HepG2 (cell line): ENCODE results near the gene FANCG. TPM values are rescaled to one million over a fixed set of nuclear protein-coding genes. Genes with fewer than 3 reads are reported as not detected.

Experiments
- CAMTA2 ChIP-seq: sonication (generic); formaldehyde crosslinking; IDR thresholded peaks from 2 replicates; pipeline ENCODE4 v1.4.0; 2020; ENCODE audit warnings: mild to moderate bottlenecking, missing genetic modification reagents, borderline replicate concordance
- CCDC6 ChIP-seq: sonication (generic); formaldehyde crosslinking; IDR thresholded peaks from 2 replicates; pipeline ENCODE4 v1.8.1; 2022; ENCODE audit warnings: mild to moderate bottlenecking, missing genetic modification reagents, moderate library complexity
- FOXA1 ChIP-seq, 2 experiments: fragments of 450-650 bp in 1 of 2; sonication (generic) in 1 of 2; formaldehyde crosslinking in 1 of 2; IDR thresholded peaks; 2 replicates each; pipeline versions ENCODE4 v1.4.0 to v1.6.1; 2016 to 2020; ENCODE audit warnings: missing genetic modification reagents in 1 of 2
- FOXC1 ChIP-seq: sonication (generic); formaldehyde crosslinking; IDR thresholded peaks from 2 replicates; pipeline ENCODE4 v1.8.0; 2022; ENCODE audit warnings: mild to moderate bottlenecking, missing genetic modification reagents, borderline replicate concordance
- HOXA5 ChIP-seq: sonication (generic); formaldehyde crosslinking; IDR thresholded peaks from 2 replicates; pipeline ENCODE4 v1.4.0; 2020; ENCODE audit warnings: missing genetic modification reagents
- JUN ChIP-seq: sonication (generic); formaldehyde crosslinking; IDR thresholded peaks from 2 replicates; pipeline ENCODE4 v1.4.0; 2020; ENCODE audit warnings: mild to moderate bottlenecking, missing genetic modification reagents
- NR1H2 ChIP-seq: sonication (generic); formaldehyde crosslinking; IDR thresholded peaks from 2 replicates; pipeline ENCODE4 v1.8.1; 2022; ENCODE audit warnings: low read depth, missing genetic modification reagents, borderline replicate concordance
- NR2F6 ChIP-seq, 2 experiments: IDR thresholded peaks; 2 replicates each; pipeline ENCODE4 v1.6.1; 2016; ENCODE audit warnings: antibody characterized with exemption in 1 of 2, mild to moderate bottlenecking in 1 of 2
- SMAD3 ChIP-seq: sonication (generic); formaldehyde crosslinking; IDR thresholded peaks from 2 replicates; pipeline ENCODE4 v1.4.0; 2020; ENCODE audit warnings: missing genetic modification reagents
- ZNF136 ChIP-seq: sonication (generic); formaldehyde crosslinking; IDR thresholded peaks from 2 replicates; pipeline ENCODE4 v1.8.1; 2022; ENCODE audit warnings: low read depth, mild to moderate bottlenecking, moderate library complexity, missing genetic modification reagents
- ZNF17 ChIP-seq: sonication (generic); formaldehyde crosslinking; IDR thresholded peaks from 2 replicates; pipeline ENCODE4 v1.5.0; 2020; ENCODE audit warnings: mild to moderate bottlenecking, missing genetic modification reagents
- ZNF296 ChIP-seq: sonication (generic); formaldehyde crosslinking; conservative IDR thresholded peaks from 2 replicates; pipeline ENCODE4 v1.5.0; 2020; ENCODE audit warnings: mild to moderate bottlenecking, missing genetic modification reagents
- ZNF335 ChIP-seq: sonication (generic); formaldehyde crosslinking; IDR thresholded peaks from 2 replicates; pipeline ENCODE4 v1.4.0; 2020; ENCODE audit warnings: missing genetic modification reagents
- ZNF629 ChIP-seq: sonication (generic); formaldehyde crosslinking; conservative IDR thresholded peaks from 2 replicates; pipeline ENCODE4 v1.5.0; 2020; ENCODE audit warnings: missing genetic modification reagents
- ZNF781 ChIP-seq: sonication (generic); formaldehyde crosslinking; IDR thresholded peaks from 2 replicates; pipeline ENCODE4 v1.5.1; 2020; ENCODE audit warnings: borderline replicate concordance, mild to moderate bottlenecking, missing genetic modification reagents; ENCODE audit errors: not compliant biosample characterization
- polyA plus RNA-seq, 8 experiments: library from polyadenylated mRNA; depleted of rRNA in 3 of 8; stranded (reverse) in 7 of 8; unstranded in 1 of 8; fragments of >200 nt; fragmentation: Illumina TruSeq in 4 of 8; extraction: Trizol in 4 of 8; gene quantifications; 2 replicates each; pipeline versions ENCODE4 v1.2.1 to v1.2.3, GENCODE V29; 2011 to 2016; ENCODE audit warnings: low read depth in 4 of 8, missing spikeins in 1 of 8, mixed read lengths in 1 of 8; ENCODE audit not compliant: insufficient read depth in 1 of 8
- total RNA-seq, 5 experiments: library from RNA; depleted of rRNA; stranded (reverse); fragments of >200 nt; fragmentation: Illumina TruSeq; extraction: Trizol; gene quantifications; 2 replicates each; pipeline ENCODE4 v1.2.3, GENCODE V29; 2016; ENCODE audit warnings: low read depth in 1 of 5
- TF ChIP-seq, protein P1 (sequence below): sonication (generic); formaldehyde crosslinking; conservative IDR thresholded peaks from 2 replicates; pipeline ENCODE4 v1.4.0; 2020; ENCODE audit warnings: missing genetic modification reagents
- TF ChIP-seq, protein P2 (sequence below): sonication (generic); formaldehyde crosslinking; IDR thresholded peaks from 2 replicates; pipeline ENCODE4 v1.5.1; 2020; ENCODE audit warnings: missing genetic modification reagents, mild to moderate bottlenecking, borderline replicate concordance
- TF ChIP-seq, protein P3 (sequence below): sonication (generic); formaldehyde crosslinking; IDR thresholded peaks from 2 replicates; pipeline ENCODE4 v1.4.0; 2020; ENCODE audit warnings: missing genetic modification reagents, low read depth, mild to moderate bottlenecking, borderline replicate concordance
- TF ChIP-seq, protein P4 (sequence below): sonication (generic); formaldehyde crosslinking; IDR thresholded peaks from 2 replicates; pipeline ENCODE4 v1.8.0; 2022; ENCODE audit warnings: missing genetic modification reagents, mild to moderate bottlenecking, moderate library complexity, borderline replicate concordance
- TF ChIP-seq, protein P5 (sequence below): sonication (generic); formaldehyde crosslinking; IDR thresholded peaks from 2 replicates; pipeline ENCODE4 v1.4.0; 2020; ENCODE audit warnings: missing genetic modification reagents, borderline replicate concordance

Gene FANCG
- total and polyA plus RNA-seq, 2 of the 13 experiments (the other 11 are each of a cell fraction or from before 2014, with no cell fraction given) = 14.4 to 45.1 TPM

DNA sequence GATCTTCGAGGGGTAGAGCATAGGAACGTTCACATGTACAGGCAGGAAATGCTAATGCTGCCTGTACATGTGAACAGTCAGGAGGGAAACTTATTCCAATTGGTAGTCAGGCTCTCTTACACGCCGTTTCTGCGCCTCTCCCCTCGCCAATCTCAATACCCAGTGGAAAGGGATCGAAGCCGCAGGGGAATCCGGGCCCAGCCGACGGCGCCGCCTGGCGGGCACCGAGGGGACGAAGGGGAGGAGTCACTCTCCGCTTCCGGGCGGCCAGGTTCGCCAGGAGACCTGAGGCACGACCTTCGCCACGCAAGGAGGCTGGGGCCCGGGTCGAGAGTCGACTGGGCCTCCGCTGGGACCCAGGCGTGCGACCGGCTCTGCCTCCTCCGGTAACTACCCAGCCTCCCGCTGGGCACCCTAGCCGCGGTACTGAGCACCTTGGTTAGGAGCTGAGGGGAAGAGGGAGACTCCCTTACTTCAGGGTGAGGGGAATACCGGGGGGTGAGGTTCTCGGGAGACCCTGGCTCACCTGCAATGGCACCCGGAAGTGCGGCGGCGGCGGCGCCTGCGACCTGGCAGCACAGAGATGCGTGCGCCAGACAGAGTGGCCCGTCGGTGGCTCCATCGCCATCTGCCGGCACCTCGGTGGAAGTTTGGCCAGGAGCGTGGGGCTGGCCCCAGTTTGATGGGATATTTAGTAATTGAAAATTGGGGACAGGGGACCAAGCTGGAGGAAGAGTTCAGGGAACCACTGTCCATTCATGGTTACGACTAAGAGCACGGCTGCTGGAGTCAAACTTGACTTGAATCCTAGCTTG, 16.5 kb upstream of the FANCG start, which contains the start of gene PIGO (continued):
- TF ChIP-seq NR2F6 (IDR thresholded peaks at IDR 0.05) (no peak), NR2F6 (CRISPR knock-in tag; IDR thresholded peaks at IDR 0.05) (peak; percentile 54; the same call in 1 of the 2 replicates), CCDC6 (peak; percentile 61), JUN (CRISPR knock-in tag) (peak; percentile 82; the same call in 1 of the 2 replicates), FOXC1 (peak; percentile 94; the same call in 1 of the 2 replicates), HOXA5 (CRISPR knock-in tag) (peak; percentile 80; the same call in 1 of the 2 replicates), CAMTA2 (CRISPR knock-in tag) (peak; percentile 50; the same call in 1 of the 2 replicates), ZNF629 (CRISPR knock-in tag) (no peak; the same call in 1 of the 2 replicates), ZNF136 (CRISPR knock-in tag) (no peak; the same call in 1 of the 2 replicates), NR1H2 (CRISPR knock-in tag) (no peak), ZNF781 (CRISPR knock-in tag) (peak; percentile 81), SMAD3 (CRISPR knock-in tag) (peak; percentile 89; the same call in 1 of the 2 replicates), ZNF17 (CRISPR knock-in tag) (no peak), ZNF296 (no peak; the same call in 1 of the 2 replicates), FOXA1 (IDR thresholded peaks at IDR 0.05) (no peak), FOXA1 (CRISPR knock-in tag; IDR thresholded peaks at IDR 0.05) (no peak), ZNF335 (CRISPR knock-in tag) (peak; percentile 85; the same call in 1 of the 2 replicates)
- TF ChIP-seq, protein P1, sequence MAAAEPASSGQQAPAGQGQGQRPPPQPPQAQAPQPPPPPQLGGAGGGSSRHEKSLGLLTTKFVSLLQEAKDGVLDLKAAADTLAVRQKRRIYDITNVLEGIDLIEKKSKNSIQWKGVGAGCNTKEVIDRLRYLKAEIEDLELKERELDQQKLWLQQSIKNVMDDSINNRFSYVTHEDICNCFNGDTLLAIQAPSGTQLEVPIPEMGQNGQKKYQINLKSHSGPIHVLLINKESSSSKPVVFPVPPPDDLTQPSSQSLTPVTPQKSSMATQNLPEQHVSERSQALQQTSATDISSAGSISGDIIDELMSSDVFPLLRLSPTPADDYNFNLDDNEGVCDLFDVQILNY (CRISPR knock-in tag) = 0 out of 2 replicates have a peak, but pooled peaks have one; percentile 23
- TF ChIP-seq, protein P2, sequence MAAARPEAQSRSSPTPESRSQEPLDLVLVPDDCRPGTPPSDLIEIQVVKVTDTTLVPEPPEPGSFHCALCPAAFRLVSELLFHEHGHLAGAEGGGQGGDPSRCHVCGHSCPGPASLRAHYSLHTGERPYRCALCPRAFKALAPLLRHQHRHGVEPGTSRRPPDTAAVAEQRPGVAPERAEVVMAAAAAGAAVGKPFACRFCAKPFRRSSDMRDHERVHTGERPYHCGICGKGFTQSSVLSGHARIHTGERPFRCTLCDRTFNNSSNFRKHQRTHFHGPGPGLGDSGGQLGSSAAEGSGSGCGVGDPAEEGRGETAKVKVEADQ = peak; percentile 77; the same call in 1 of the 2 replicates
- TF ChIP-seq, protein P3, sequence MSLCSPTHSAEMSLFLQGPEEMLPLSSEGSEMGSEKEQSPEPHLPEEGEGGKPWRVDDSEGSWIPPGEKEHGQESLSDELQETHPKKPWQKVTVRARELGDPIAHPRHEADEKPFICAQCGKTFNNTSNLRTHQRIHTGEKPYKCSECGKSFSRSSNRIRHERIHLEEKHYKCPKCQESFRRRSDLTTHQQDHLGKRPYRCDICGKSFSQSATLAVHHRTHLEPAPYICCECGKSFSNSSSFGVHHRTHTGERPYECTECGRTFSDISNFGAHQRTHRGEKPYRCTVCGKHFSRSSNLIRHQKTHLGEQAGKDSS = peak; percentile 95
- TF ChIP-seq, protein P4, sequence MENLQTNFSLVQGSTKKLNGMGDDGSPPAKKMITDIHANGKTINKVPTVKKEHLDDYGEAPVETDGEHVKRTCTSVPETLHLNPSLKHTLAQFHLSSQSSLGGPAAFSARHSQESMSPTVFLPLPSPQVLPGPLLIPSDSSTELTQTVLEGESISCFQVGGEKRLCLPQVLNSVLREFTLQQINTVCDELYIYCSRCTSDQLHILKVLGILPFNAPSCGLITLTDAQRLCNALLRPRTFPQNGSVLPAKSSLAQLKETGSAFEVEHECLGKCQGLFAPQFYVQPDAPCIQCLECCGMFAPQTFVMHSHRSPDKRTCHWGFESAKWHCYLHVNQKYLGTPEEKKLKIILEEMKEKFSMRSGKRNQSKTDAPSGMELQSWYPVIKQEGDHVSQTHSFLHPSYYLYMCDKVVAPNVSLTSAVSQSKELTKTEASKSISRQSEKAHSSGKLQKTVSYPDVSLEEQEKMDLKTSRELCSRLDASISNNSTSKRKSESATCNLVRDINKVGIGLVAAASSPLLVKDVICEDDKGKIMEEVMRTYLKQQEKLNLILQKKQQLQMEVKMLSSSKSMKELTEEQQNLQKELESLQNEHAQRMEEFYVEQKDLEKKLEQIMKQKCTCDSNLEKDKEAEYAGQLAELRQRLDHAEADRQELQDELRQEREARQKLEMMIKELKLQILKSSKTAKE = 0 out of 2 replicates have a peak, but pooled peaks have one; percentile 42
- TF ChIP-seq, protein P5, sequence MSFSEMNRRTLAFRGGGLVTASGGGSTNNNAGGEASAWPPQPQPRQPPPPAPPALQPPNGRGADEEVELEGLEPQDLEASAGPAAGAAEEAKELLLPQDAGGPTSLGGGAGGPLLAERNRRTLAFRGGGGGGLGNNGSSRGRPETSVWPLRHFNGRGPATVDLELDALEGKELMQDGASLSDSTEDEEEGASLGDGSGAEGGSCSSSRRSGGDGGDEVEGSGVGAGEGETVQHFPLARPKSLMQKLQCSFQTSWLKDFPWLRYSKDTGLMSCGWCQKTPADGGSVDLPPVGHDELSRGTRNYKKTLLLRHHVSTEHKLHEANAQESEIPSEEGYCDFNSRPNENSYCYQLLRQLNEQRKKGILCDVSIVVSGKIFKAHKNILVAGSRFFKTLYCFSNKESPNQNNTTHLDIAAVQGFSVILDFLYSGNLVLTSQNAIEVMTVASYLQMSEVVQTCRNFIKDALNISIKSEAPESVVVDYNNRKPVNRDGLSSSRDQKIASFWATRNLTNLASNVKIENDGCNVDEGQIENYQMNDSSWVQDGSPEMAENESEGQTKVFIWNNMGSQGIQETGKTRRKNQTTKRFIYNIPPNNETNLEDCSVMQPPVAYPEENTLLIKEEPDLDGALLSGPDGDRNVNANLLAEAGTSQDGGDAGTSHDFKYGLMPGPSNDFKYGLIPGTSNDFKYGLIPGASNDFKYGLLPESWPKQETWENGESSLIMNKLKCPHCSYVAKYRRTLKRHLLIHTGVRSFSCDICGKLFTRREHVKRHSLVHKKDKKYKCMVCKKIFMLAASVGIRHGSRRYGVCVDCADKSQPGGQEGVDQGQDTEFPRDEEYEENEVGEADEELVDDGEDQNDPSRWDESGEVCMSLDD (CRISPR knock-in tag) = no peak
